ENCODE data around the gene COL11A1.
"Not testable (repeated sequence)": the region's sequence is repeated elsewhere in the genome, so short reads cannot be mapped to it uniquely, and the experiment has no call there.

The COL11A1 gene

GRCh38 chr1:102837551-102837950 lies 270.8 kb downstream of the COL11A1 start:
- no peak for DNase-seq (ENCODE audit: low read depth, low spot score)

DNA sequence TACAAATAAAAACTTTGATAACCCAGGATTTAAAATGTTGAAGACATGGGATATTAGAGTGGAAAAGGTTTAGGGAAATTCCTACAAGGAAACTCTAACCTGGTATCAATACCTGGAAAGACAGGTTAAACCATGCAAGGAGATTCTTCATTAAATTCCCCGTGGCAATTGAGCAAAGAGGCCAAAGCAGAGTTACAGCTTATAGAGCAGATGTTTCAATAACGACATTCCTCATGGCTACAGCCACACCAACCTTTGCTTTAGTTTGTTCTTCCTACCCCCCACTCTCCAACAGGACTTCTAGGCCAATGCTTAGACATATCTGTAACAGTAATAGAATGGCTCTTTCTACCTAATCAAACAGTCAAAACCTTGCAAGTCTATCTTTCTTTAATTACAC lies 271.3 kb downstream of the COL11A1 start:
- DNase-seq (ENCODE audit: low read depth, low spot score): no peak

GRCh38 chr1:102834688-102835320 lies 273.5 kb downstream of the COL11A1 start:
- no peak for DNase-seq (ENCODE audit: low read depth, low spot score)

- no peak for DNase-seq (ENCODE audit: low read depth, low spot score)
These were observed 275.2 kb downstream of the COL11A1 start for GRCh38 chr1:102833151-102833550.

DNA sequence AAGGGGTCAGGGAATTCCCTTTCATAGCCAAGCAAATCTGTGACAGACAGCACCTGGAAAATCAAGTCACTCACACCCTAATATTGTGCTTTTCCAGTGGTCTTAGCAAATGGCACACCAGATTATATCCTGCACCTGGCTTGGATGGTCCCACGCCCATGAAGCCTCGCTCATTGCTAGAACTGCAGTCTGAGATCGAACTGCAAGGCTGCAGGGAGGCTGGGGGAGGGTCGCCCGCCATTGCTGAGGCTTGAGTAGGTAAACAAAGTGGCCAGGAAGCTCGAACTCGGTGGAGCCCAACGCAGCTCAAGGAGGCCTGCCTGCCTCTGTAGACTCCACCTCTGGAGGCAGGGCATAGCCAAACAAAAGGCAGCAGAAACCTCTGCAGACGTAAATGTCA lies 281.6 kb downstream of the COL11A1 start:
- DNase-seq (ENCODE audit: low read depth, low spot score): not testable (repeated sequence)
